ENCODE results near the gene MOGAT1.

The MOGAT1 gene

DNA sequence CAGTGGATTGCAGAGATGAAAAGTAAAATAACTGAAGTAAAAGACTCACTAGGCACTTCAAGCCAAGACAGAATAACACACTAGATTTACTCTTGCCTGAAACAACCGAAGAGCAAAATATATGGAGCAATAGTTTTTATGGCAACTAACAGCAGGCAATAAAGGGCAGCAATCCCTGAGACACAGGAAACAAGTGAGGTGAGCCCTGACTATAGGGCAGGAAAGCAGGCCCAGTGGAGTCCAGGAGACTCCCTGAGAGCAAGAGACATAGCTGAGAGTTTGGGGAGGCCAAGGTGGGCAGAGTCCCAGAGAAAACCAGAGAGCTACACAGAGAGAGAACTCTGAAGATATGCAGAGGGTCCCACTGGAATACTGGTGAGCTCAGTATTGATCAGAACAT, 34.4 kb upstream of the MOGAT1 start:
- Histone ChIP-seq H3K36me3 (ENCODE audit: low read length) (peaks cover 74% of the 10 kb centered on the region), H4K20me1 (ENCODE audit: low read depth, low read length) (no peaks in the 10 kb centered on the region), H3K27ac (ENCODE audit: low read depth, low read length) (no peak overlapping the region), H3F3A (ENCODE audit: insufficient read depth) (no peaks in the 10 kb centered on the region; the same call in 1 of the 2 replicates), H3K79me2 (ENCODE audit: insufficient read depth, low read length) (peaks cover 7% of the 10 kb centered on the region), H3K9ac (ENCODE audit: low read length) (no peak overlapping the region), H3K4me3 (ENCODE audit: insufficient read depth, low read length, poor library complexity, severe bottlenecking) (no peak overlapping the region), H3K9me2 (replicated peaks; ENCODE audit: insufficient read depth, low read length) (no peaks in the 10 kb centered on the region), H2AFZ (ENCODE audit: low read depth, low read length, severe bottlenecking) (no peak overlapping the region), H3K4me2 (ENCODE audit: low read depth, low read length, poor library complexity, severe bottlenecking) (no peak overlapping the region), H3K9me3 (ENCODE audit: insufficient read depth, low read length) (no peaks in the 10 kb centered on the region), H3K27me3 (ENCODE audit: low read length) (no peaks in the 10 kb centered on the region)
- TF ChIP-seq, protein P1, sequence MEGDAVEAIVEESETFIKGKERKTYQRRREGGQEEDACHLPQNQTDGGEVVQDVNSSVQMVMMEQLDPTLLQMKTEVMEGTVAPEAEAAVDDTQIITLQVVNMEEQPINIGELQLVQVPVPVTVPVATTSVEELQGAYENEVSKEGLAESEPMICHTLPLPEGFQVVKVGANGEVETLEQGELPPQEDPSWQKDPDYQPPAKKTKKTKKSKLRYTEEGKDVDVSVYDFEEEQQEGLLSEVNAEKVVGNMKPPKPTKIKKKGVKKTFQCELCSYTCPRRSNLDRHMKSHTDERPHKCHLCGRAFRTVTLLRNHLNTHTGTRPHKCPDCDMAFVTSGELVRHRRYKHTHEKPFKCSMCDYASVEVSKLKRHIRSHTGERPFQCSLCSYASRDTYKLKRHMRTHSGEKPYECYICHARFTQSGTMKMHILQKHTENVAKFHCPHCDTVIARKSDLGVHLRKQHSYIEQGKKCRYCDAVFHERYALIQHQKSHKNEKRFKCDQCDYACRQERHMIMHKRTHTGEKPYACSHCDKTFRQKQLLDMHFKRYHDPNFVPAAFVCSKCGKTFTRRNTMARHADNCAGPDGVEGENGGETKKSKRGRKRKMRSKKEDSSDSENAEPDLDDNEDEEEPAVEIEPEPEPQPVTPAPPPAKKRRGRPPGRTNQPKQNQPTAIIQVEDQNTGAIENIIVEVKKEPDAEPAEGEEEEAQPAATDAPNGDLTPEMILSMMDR (IDR thresholded peaks at IDR 0.05; ENCODE audit: insufficient read depth, low read length, poor library complexity, severe bottlenecking): no peak
- no peak for TF ChIP-seq EZH2phosphoT487 (conservative IDR thresholded peaks at IDR 0.05; ENCODE audit: low read length)

DNA sequence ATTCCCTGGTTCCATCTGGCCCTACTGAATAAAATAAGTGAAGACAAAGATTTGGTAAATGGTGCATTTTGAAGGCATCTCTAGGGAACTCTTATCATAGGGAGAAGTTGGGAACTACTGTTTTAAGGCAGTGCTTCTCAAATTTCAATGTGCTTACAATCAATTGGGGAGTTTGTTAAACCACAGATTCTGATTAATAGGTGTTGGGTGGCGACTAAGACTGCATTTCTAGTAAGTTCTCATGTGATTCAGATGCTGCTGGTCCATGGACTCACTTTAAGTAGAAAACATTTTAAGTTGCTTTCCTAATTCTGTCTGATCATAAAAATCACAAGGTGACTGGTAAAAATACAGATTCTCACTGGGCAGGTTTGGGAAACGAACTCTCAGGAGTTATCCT, 30.1 kb upstream of the MOGAT1 start:
- Histone ChIP-seq H3K36me3 (ENCODE audit: low read length) (peaks cover 70% of the 10 kb centered on the region), H3K27ac (ENCODE audit: low read depth, low read length) (no peak overlapping the region), H3K4me3 (ENCODE audit: insufficient read depth, low read length, poor library complexity, severe bottlenecking) (no peak overlapping the region), H3K9me3 (ENCODE audit: insufficient read depth, low read length) (no peaks in the 10 kb centered on the region), H3K9me2 (replicated peaks; ENCODE audit: insufficient read depth, low read length) (no peaks in the 10 kb centered on the region), H3K9ac (ENCODE audit: low read length) (no peak overlapping the region), H2AFZ (ENCODE audit: low read depth, low read length, severe bottlenecking) (no peak overlapping the region), H4K20me1 (ENCODE audit: low read depth, low read length) (no peaks in the 10 kb centered on the region), H3K27me3 (ENCODE audit: low read length) (no peaks in the 10 kb centered on the region), H3K79me2 (ENCODE audit: insufficient read depth, low read length) (peaks cover 32% of the 10 kb centered on the region), H3K4me2 (ENCODE audit: low read depth, low read length, poor library complexity, severe bottlenecking) (no peak overlapping the region), H3F3A (ENCODE audit: insufficient read depth) (no peaks in the 10 kb centered on the region; the same call in 1 of the 2 replicates)
- no peak for TF ChIP-seq EZH2phosphoT487 (conservative IDR thresholded peaks at IDR 0.05; ENCODE audit: low read length)
- TF ChIP-seq, protein P1 (IDR thresholded peaks at IDR 0.05; ENCODE audit: insufficient read depth, low read length, poor library complexity, severe bottlenecking): no peak

DNA sequence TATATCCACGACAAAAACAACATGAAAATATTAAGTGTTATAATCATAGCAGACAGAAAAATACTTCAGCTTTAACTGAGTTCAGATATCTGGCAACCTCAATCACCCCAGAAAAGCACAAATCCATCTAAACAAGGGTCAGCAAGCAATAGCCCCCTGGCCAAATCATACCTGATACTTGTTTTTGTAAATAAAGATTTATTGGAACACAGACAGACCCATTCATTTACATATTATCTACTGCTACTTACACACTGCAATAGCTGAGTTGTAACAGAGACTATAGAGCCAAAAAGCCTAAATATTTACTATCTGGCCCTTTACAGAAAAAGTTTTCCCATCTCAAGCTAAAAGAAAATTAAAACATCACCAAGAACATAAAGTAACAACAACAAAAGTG, 28.3 kb upstream of the MOGAT1 start:
- Histone ChIP-seq H3K9me2 (replicated peaks; ENCODE audit: insufficient read depth, low read length) (no peaks in the 10 kb centered on the region), H3K27ac (ENCODE audit: low read depth, low read length) (no peak overlapping the region), H3K9me3 (ENCODE audit: insufficient read depth, low read length) (no peaks in the 10 kb centered on the region), H3K79me2 (ENCODE audit: insufficient read depth, low read length) (peaks cover 32% of the 10 kb centered on the region; the same call in 1 of the 2 replicates), H3K27me3 (ENCODE audit: low read length) (no peaks in the 10 kb centered on the region), H3F3A (ENCODE audit: insufficient read depth) (no peaks in the 10 kb centered on the region; the same call in 1 of the 2 replicates), H3K4me2 (ENCODE audit: low read depth, low read length, poor library complexity, severe bottlenecking) (no peak overlapping the region), H4K20me1 (ENCODE audit: low read depth, low read length) (no peaks in the 10 kb centered on the region), H3K4me3 (ENCODE audit: insufficient read depth, low read length, poor library complexity, severe bottlenecking) (no peak overlapping the region), H3K9ac (ENCODE audit: low read length) (no peak overlapping the region), H3K36me3 (ENCODE audit: low read length) (peaks cover 58% of the 10 kb centered on the region), H2AFZ (ENCODE audit: low read depth, low read length, severe bottlenecking) (no peak overlapping the region)
- TF ChIP-seq, protein P1 (IDR thresholded peaks at IDR 0.05; ENCODE audit: insufficient read depth, low read length, poor library complexity, severe bottlenecking): no peak
- no peak for TF ChIP-seq EZH2phosphoT487 (conservative IDR thresholded peaks at IDR 0.05; ENCODE audit: low read length)

Data from SU-DHL-6 (cell line).